Measurements from ENCODE around the gene LGI1. TPM values are rescaled to one million over a fixed set of nuclear protein-coding genes. Genes with fewer than 3 reads are reported as not detected.

Gene LGI1
- total RNA-seq, 1 donor from 2014 or later: not detected

GRCh38 chr10:93716766-93717165, 41.0 kb upstream of the LGI1 start:
- DNase-seq (ENCODE audit: extremely low spot score, unreplicated experiment): no peak
- Mint-ChIP-seq H3K36me3 (ENCODE audit: unreplicated experiment) (no peaks in the 10 kb centered on the region), H3K27me3 (ENCODE audit: unreplicated experiment) (peaks cover 31% of the 10 kb centered on the region), H3K4me1 (ENCODE audit: unreplicated experiment) (no peaks in the 10 kb centered on the region), H3K27ac (ENCODE audit: unreplicated experiment) (no peak overlapping the region), H3K4me3 (ENCODE audit: unreplicated experiment) (no peak overlapping the region), H3K9me3 (ENCODE audit: unreplicated experiment) (no peaks in the 10 kb centered on the region)
- no peak for TF ChIP-seq CTCF (IDR thresholded peaks at IDR 0.05)

- no peak for DNase-seq (ENCODE audit: extremely low spot score, unreplicated experiment)
- TF ChIP-seq CTCF (IDR thresholded peaks at IDR 0.05): no peak
- Mint-ChIP-seq H3K27ac (ENCODE audit: unreplicated experiment) (no peak overlapping the region), H3K4me1 (ENCODE audit: unreplicated experiment) (no peaks in the 10 kb centered on the region), H3K9me3 (ENCODE audit: unreplicated experiment) (no peaks in the 10 kb centered on the region), H3K4me3 (ENCODE audit: unreplicated experiment) (no peak overlapping the region), H3K27me3 (ENCODE audit: unreplicated experiment) (peaks cover 40% of the 10 kb centered on the region), H3K36me3 (ENCODE audit: unreplicated experiment) (no peaks in the 10 kb centered on the region)
Measured at GRCh38 chr10:93718937-93719725, 38.6 kb upstream of the LGI1 start.

GRCh38 chr10:93719901-93720300, 37.8 kb upstream of the LGI1 start:
- Mint-ChIP-seq H3K4me3 (ENCODE audit: unreplicated experiment) (no peak overlapping the region), H3K4me1 (ENCODE audit: unreplicated experiment) (peaks cover under 1% of the 10 kb centered on the region), H3K27me3 (ENCODE audit: unreplicated experiment) (peaks cover 44% of the 10 kb centered on the region), H3K27ac (ENCODE audit: unreplicated experiment) (no peak overlapping the region), H3K36me3 (ENCODE audit: unreplicated experiment) (no peaks in the 10 kb centered on the region), H3K9me3 (ENCODE audit: unreplicated experiment) (no peaks in the 10 kb centered on the region)
- no peak for DNase-seq (ENCODE audit: extremely low spot score, unreplicated experiment)
- TF ChIP-seq CTCF (IDR thresholded peaks at IDR 0.05): no peak

- Mint-ChIP-seq H3K4me3 (ENCODE audit: unreplicated experiment) (no peak overlapping the region), H3K36me3 (ENCODE audit: unreplicated experiment) (no peaks in the 10 kb centered on the region), H3K4me1 (ENCODE audit: unreplicated experiment) (peaks cover 4% of the 10 kb centered on the region), H3K27ac (ENCODE audit: unreplicated experiment) (no peak overlapping the region), H3K9me3 (ENCODE audit: unreplicated experiment) (no peaks in the 10 kb centered on the region), H3K27me3 (ENCODE audit: unreplicated experiment) (peaks cover 65% of the 10 kb centered on the region)
- no peak for TF ChIP-seq CTCF (IDR thresholded peaks at IDR 0.05)
- DNase-seq (ENCODE audit: extremely low spot score, unreplicated experiment): no peak
Measured at GRCh38 chr10:93722550-93722949, 35.2 kb upstream of the LGI1 start.

- no peak for DNase-seq (ENCODE audit: extremely low spot score, unreplicated experiment)
- no peak for TF ChIP-seq CTCF (IDR thresholded peaks at IDR 0.05)
- Mint-ChIP-seq H3K36me3 (ENCODE audit: unreplicated experiment) (no peaks in the 10 kb centered on the region), H3K27me3 (ENCODE audit: unreplicated experiment) (peaks cover 66% of the 10 kb centered on the region), H3K4me1 (ENCODE audit: unreplicated experiment) (peaks cover 4% of the 10 kb centered on the region), H3K9me3 (ENCODE audit: unreplicated experiment) (no peaks in the 10 kb centered on the region), H3K4me3 (ENCODE audit: unreplicated experiment) (no peak overlapping the region), H3K27ac (ENCODE audit: unreplicated experiment) (no peak overlapping the region)
Measured at GRCh38 chr10:93723153-93723552, 34.6 kb upstream of the LGI1 start.

Measured in osteocyte (in vitro differentiated cells).